ENCODE results near the gene GRB10.
"Not testable (repeated sequence)": the region's sequence is repeated elsewhere in the genome, so short reads cannot be mapped to it uniquely, and the experiment has no call there.

Gene GRB10

GRCh38 chr7:50584793-50585408, 197.8 kb downstream of the GRB10 start:
- DNase-seq (ENCODE audit: low read depth in 3 of 3) = no peak

GRCh38 chr7:50584386-50584785, 198.3 kb downstream of the GRB10 start:
- DNase-seq (ENCODE audit: low read depth in 3 of 3) = no peak

GRCh38 chr7:50583295-50583694, 199.4 kb downstream of the GRB10 start:
- not testable (repeated sequence) for DNase-seq (ENCODE audit: low read depth in 3 of 3)

GRCh38 chr7:50582271-50582670, 200.4 kb downstream of the GRB10 start:
- DNase-seq (ENCODE audit: low read depth in 3 of 3) = not testable (repeated sequence)

DNA sequence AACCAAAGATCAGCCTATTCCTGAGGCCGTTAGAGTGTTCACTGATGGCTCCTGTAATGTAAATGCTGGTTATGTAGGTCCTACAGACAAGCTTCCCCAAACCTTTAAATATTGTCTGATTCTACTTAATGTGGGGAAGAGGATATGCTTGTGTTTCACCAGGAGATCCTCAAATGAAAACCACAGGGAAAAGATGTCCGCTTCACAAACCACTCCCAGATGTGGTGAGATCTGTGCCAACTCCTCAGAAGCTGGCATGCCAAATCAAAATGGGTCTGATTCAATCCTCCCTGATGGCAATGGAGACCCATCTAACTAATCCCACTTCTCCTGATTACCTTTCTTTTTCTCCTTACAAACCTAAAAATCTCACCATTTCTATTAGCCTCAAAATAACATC, 202.0 kb downstream of the GRB10 start:
- not testable (repeated sequence) for DNase-seq (ENCODE audit: low read depth in 3 of 3)

GRCh38 chr7:50580057-50580456, 202.6 kb downstream of the GRB10 start:
- no peak for DNase-seq (ENCODE audit: low read depth in 3 of 3)

DNA sequence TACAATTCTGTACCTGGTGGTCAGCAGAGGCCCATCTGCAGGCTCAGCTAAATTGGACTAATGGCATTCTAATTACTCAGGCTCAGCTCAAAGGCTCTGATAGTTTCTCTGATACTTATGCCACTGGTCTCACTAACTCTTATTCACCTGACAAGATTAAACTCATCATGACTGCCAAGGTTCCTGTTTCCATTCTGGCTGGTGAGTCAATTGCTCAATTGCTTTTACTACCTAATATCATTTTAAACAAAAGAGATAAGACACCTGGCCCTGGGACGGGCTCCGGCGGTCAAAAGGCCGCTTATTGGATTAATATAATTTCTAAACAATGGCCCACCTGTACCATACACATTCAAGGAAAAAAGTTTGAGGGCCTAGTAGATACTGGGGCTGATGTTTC, 204.6 kb downstream of the GRB10 start:
- not testable (repeated sequence) for DNase-seq (ENCODE audit: low read depth in 3 of 3)

DNA sequence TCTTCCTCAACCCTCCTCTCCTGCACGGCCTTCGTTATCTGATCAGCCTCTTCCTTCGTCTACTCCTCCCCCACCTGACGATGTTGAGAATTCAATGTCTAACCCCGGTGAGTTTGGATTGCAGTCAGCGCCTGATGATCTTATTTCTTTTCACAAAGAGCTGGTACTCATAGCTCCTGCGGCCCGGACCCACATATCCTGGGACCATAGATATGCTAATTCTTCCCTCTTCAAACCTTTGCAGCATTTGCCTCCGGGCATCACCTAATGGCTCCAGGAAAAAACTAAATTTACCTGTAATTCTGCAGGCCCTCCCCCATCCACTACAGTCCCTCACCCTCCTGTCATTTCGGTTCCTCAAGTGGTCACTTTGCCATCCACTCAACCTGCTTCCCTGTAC, 205.1 kb downstream of the GRB10 start:
- DNase-seq (ENCODE audit: low read depth in 3 of 3) = no peak

GRCh38 chr7:50576388-50576787, 206.3 kb downstream of the GRB10 start:
- not testable (repeated sequence) for DNase-seq (ENCODE audit: low read depth in 3 of 3)

GRCh38 chr7:50567715-50568261, 214.9 kb downstream of the GRB10 start:
- DNase-seq (ENCODE audit: low read depth in 3 of 3) = no peak

GRCh38 chr7:50565977-50566376, 216.7 kb downstream of the GRB10 start:
- no peak for DNase-seq (ENCODE audit: low read depth in 3 of 3)

DNA sequence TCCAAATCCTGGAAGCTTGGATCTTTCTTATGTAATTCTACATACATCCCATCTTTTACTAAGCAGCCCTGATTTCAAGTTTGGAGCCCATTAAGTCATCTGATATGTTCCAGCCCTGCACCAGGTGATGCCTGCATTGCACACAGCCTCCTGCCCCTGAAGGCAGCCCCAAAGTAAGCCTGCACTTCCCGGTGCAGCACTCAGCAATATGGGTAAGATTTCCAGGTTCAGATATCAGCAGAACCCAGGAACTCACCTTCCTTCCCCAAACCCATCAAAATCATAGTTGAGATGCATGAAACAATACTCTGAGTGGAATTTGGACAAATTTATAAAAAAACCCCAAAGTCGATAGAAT, 217.2 kb downstream of the GRB10 start:
- DNase-seq (ENCODE audit: low read depth in 3 of 3) = no peak

DNA sequence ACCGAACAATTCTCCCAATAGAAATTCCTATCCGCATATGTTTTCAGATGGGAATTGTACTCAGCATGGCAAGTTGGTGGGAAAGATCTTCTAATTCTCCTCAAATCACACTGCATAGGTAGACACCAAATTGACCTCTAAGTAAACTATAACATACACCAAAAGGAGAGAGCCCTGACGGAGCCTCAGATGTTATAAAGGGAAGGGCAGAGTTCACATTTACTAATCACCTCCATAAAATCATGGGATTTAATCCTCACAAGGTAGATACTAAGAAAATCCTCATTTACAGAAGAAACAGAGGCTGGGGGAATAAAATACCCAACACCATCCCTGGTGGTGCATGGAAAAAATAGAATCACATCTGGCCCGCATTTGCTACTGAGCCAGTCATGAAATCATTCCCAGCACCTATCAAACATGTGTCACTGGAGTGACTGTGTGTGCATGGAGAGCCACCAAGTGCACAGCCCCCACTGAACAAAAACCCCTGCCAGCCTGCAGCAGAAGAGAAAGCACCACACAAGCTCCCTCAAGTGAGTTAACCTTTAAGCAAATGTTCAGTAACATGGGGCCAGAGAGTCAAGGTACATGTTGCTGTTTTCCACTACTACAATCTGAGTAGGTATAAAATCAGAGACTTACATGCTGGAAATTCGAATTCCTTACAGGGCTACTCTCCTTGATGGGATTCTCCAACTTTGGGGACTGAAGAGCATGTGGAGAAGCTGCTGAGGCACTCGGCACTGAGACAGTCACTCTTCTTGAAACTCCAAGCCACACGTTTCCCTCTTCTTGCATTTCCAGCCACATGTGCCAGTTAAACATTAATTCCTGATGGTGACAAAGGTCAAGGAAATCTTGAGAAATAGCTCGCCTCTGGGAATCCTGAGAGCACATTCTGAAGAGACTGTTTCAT, 217.8 kb downstream of the GRB10 start, which contains the start of gene DDC:
TSS of gene DDC (minus strand) at position 766 of the 919 bp plus-strand sequence. CDS start 21,320 bp downstream, outside the sequence.
- DNase-seq (ENCODE audit: low read depth in 3 of 3) = no peak

- DNase-seq (ENCODE audit: low read depth in 3 of 3) = no peak
These were observed 218.5 kb downstream of the GRB10 start for GRCh38 chr7:50564171-50564570.

DNA sequence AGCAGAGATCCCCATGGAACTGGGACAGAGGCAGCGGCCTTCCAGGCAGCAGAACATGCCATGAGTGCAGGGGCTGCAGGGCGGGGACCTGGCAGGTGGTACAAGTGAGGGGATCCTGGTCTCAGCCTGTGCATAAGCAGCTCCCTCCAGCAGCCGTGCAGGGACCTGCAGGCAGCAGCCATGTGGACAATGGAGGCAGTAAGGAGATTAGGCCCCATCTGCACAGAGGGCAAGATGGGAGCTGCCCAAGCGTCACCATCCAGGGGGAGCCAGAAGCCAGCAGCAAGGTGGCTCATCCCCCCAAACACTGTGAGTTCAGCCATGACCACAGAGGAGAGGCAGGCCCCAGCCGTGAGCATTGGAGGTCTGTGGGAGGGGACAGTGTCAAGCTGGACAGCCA, 220.6 kb downstream of the GRB10 start:
- DNase-seq (ENCODE audit: low read depth in 3 of 3) = no peak

GRCh38 chr7:50560865-50561351, 221.8 kb downstream of the GRB10 start:
- DNase-seq (ENCODE audit: low read depth in 3 of 3) = no peak

DNA sequence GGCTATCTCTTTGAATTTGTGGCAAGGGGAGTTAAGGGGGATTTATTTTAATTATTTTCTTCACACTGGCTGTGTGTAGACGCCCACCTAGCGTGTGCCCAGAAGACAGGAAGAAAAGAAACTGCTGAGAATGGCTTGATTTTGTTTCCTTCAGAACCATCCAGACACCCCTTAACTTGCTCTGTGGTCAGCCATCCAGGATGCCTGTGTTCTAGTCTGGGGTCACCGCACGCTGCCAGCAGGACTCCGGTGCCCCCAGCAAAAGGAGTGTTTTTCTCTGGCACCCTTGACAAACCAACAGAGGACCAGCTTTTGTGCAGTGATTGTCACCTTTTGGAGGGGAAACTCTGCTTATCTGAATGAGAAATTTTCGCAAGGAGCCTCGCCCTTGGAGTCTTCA, 222.8 kb downstream of the GRB10 start:
- DNase-seq (ENCODE audit: low read depth in 3 of 3) = no peak

DNA sequence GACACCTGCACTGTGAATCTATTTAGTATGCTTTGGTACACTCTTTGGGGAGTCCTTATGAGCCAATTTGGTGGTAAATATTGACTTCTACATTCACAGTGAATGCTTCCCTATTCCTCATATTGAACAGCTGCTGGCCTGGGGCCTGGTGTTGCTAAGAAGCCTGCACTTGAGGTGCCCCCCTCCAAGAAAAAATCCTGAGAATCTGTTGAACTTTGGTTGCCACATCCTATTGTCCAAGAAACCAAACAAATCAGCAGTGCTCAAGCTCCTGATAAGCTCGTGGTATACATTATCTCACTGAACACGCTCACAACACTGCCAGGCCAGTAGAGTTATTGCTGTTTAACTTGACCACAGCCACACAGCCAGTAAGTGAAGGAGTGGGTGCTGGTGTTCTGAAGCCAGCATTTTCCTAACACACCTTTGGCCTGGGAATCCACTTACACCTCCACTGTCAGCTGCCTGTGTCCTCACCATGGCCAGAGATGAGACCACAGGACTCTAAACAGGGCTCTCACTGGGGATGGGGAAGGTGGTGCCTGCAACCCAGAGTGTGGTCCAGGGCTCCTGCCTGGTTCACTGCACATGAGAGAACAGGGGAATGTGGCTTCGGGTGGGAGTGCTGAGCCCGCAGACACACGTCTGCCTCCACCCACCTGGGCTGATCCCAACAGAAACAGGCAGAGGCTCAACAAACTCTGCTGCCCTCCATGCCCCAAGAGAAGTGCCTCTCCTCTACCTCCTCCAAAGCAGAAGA, 224.2 kb downstream of the GRB10 start:
- DNase-seq (ENCODE audit: low read depth in 3 of 3) = no peak

- no peak for DNase-seq (ENCODE audit: low read depth in 3 of 3)
These were observed 225.6 kb downstream of the GRB10 start for GRCh38 chr7:50557099-50557498.

DNA sequence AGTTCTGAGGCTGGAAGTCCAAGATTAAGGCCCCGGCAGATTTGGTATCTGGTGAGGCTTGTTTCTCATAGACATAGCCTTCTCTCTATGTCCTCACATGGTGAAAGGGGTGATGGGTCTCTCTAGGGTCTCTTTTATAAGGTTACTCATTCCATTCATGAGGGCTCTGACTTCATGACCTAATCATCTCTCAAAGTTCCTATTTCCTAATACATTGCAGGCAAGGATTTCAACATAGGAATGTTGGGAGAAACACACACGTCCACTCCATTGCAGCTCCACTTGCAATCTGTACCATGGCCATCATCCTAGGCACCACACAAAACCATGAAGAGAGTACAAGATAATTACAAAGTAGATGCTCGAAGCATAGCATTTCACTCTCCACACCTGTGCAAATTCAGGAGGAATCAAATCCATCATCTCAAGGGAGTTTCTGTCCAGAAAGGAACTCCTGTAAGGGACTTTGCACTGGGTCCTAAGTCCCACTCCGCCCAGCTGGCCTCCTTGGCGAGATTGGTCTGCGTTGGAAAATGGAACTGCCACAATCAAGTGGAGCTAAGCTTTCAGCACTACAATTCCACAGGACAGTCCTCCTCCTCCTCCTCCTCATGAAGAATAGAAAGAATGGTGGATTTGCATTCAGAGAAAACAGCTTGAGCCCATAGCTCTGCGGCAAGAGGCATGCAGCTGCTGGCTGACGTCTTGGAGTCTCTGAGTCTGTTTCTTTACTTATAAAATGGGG, 226.3 kb downstream of the GRB10 start:
- DNase-seq (ENCODE audit: low read depth in 3 of 3) = no peak

- DNase-seq (ENCODE audit: low read depth in 3 of 3) = no peak
These were observed 227.0 kb downstream of the GRB10 start for GRCh38 chr7:50555594-50556140.

Data from stimulated activated CD4-positive, alpha-beta T cell treated with anti-CD3 and anti-CD28 coated beads, TNF-alpha, amount 100 ng/mL, for 4 hours (primary cell).